Osteoblast (primary cell): ENCODE data around the gene GOPC. TPM values are rescaled to one million over a fixed set of nuclear protein-coding genes. Genes with fewer than 3 reads are reported as not detected.
A peak's percentile ranks its signal among the peaks of the same experiment; 100 is the strongest.

Source experiments
- DNase-seq: peaks from one replicate; pipeline ENCODE4 v3.0.0; 2011; ENCODE audit warnings: low spot score, mixed read lengths; ENCODE audit not compliant: insufficient read length; ENCODE audit errors: missing footprints
- H2AFZ ChIP-seq: 2 replicates; pipeline ENCODE4 v1.6.0; 2011; ENCODE audit warnings: mild to moderate bottlenecking, low read length
- H3K27ac ChIP-seq: 2 replicates; pipeline ENCODE4 v1.5.1; 2011; ENCODE audit warnings: mild to moderate bottlenecking, low read depth, low read length, moderate library complexity
- H3K27me3 ChIP-seq: 2 replicates; pipeline ENCODE4 v1.6.0; 2012; ENCODE audit warnings: mild to moderate bottlenecking, control low read depth, inconsistent platforms, low read length, moderate library complexity; ENCODE audit not compliant: insufficient read depth
- H3K36me3 ChIP-seq: 2 replicates; pipeline ENCODE4 v1.5.1; 2011; ENCODE audit warnings: mild to moderate bottlenecking, low read length, control low read depth, moderate library complexity; ENCODE audit not compliant: insufficient read depth
- H3K4me1 ChIP-seq: 2 replicates; pipeline ENCODE4 v1.5.1; 2011; ENCODE audit warnings: mild to moderate bottlenecking, low read length, control low read depth, moderate library complexity; ENCODE audit not compliant: insufficient read depth
- H3K4me2 ChIP-seq: 2 replicates; pipeline ENCODE4 v1.6.0; 2011; ENCODE audit warnings: mild to moderate bottlenecking, low read length; ENCODE audit not compliant: insufficient read depth
- H3K4me3 ChIP-seq: fragments of 200-600 bp; sonication (generic); 3 replicates; pipeline ENCODE4 v1.5.1; 2012; ENCODE audit warnings: mild to moderate bottlenecking, low read length, inconsistent platforms; ENCODE audit not compliant: insufficient read depth
- H3K79me2 ChIP-seq: 2 replicates; pipeline ENCODE4 v1.6.0; 2012; ENCODE audit warnings: mild to moderate bottlenecking, low read length, control low read depth, inconsistent platforms; ENCODE audit not compliant: insufficient read depth
- H3K9me3 ChIP-seq: 2 replicates; pipeline ENCODE4 v1.5.1; 2011; ENCODE audit warnings: low read depth, low read length, control low read depth
- H4K20me1 ChIP-seq: 2 replicates; pipeline ENCODE4 v1.6.0; 2012; ENCODE audit warnings: mild to moderate bottlenecking, low read length, control low read depth; ENCODE audit not compliant: insufficient read depth
- CTCF ChIP-seq: IDR thresholded peaks from 2 replicates; pipeline ENCODE4 v1.5.1; 2011; ENCODE audit warnings: mild to moderate bottlenecking, low read depth, low read length, moderate library complexity; ENCODE audit errors: extremely low read depth
- total RNA-seq: library from RNA; depleted of rRNA; stranded (reverse); fragments of >200 nt; gene quantifications from 2 replicates; pipeline ENCODE4 v1.2.3, GENCODE V29; 2012

GOPC gene
- total RNA-seq, 1 donor = 49.6 TPM

GRCh38 chr6:117512056-117512828 lies 90.1 kb downstream of the GOPC start:
- H3K27me3 ChIP-seq = no peaks in the 10 kb centered on the region
- H4K20me1 ChIP-seq = no peaks in the 10 kb centered on the region
- TF ChIP-seq CTCF = no peak
- no peak overlapping the region for H2AFZ ChIP-seq
- peaks cover 52% of the 10 kb centered on the region for H3K79me2 ChIP-seq
- H3K27ac ChIP-seq = peak overlapping the region; percentile 29
- no peak overlapping the region for H3K4me3 ChIP-seq
- H3K4me2 ChIP-seq = no peak overlapping the region
- H3K9me3 ChIP-seq = no peaks in the 10 kb centered on the region
- H3K4me1 ChIP-seq = peaks cover 32% of the 10 kb centered on the region
- no peak for DNase-seq
- peaks cover 16% of the 10 kb centered on the region for H3K36me3 ChIP-seq

Other genes starting within 250 kb of the GOPC start
- 0.59 and 1.4 TPM in 2 replicates for gene ROS1, start 176.6 kb downstream of the GOPC start, total RNA-seq
- gene DCBLD1, start 119.8 kb downstream of the GOPC start, total RNA-seq = 22.1 and 29.7 TPM in 2 replicates
- 17.7 and 19.2 TPM in 2 replicates for gene NUS1, start 73.0 kb upstream of the GOPC start, total RNA-seq